TTC549 (cell line): ENCODE results near the gene PCCB.
"Not testable (repeated sequence)": the region's sequence is repeated elsewhere in the genome, so short reads cannot be mapped to it uniquely, and the experiment has no call there.

Source experiments
- FAIRE-seq: peaks from 2 replicates; lab custom pipeline; 2012; peaks lifted over from hg19 to GRCh38; lab: Jason Lieb, UNC

Gene PCCB

GRCh38 chr3:136263251-136263650 lies 13.1 kb downstream of the PCCB start:
- FAIRE-seq: no peak

DNA sequence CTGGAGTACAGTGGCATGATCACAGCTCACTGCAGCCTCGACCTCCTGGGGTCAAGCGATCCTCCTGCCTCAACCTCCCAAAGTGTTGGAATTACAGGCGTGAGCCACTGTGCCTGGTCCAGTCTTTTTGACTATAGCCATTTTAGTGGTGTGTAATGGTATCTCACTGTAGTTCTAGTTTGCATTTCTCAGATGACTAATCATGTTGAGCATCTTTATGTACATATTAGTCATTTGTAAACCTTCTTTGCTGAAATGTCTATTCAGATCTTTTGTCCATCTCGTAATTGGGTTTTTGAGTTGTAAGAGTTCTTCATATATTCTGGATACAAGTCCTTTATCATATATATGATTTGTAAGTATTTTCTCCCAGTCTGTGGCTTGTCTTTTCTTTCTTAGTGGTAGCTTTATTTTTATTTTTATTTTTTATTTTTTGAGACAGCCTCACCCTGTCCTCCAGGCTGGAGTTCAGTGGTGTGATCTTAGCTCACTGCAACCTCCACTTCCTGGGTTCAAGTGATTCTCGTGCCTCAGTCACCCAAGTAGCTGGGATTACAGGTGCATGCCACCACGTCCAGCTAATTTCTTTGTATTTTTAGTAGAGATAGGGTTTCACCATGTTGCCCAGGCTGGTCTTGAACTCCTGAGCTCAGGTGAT lies 16.5 kb downstream of the PCCB start:
- not testable (repeated sequence) for FAIRE-seq

DNA sequence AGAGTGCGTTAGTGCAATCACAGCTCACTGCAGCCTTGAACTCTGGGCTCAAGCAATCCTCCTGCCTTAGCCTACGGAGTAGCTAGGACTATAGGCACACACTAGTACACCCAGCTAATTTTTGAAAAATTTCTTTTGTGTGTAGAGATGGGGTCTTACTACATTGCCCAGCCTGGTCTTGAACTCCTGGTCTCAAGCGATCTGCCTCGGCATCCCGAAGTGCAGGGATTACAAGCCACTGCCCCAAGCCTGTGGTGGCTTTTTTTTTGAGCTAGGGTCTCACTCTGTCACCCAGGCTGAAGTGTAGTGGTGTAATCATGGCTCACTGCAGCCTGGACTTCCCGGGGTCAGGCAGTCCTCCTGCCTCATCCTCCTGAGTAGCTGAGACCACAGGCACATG lies 17.1 kb downstream of the PCCB start:
- FAIRE-seq: no peak

DNA sequence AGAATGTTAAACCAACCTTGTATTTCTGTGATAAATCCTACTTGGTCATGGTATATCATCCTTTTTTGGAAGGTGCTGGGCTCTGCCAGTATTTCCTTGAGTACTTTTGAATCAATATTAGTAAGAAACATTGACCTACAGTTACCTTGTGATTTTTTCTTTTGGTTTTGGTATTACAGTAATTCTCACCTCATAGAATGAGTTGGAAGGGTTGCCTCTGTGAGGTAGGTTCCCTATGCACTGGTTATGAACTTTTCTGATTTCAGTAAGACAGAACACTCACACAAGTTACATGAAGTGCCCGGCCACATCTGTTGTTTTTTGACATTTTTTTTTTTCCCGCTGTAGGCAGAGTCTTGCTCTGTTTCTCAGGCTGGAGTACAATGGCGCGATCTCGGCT lies 20.0 kb downstream of the PCCB start:
- FAIRE-seq: no peak

GRCh38 chr3:136271626-136272025 lies 21.5 kb downstream of the PCCB start:
- not testable (repeated sequence) for FAIRE-seq

DNA sequence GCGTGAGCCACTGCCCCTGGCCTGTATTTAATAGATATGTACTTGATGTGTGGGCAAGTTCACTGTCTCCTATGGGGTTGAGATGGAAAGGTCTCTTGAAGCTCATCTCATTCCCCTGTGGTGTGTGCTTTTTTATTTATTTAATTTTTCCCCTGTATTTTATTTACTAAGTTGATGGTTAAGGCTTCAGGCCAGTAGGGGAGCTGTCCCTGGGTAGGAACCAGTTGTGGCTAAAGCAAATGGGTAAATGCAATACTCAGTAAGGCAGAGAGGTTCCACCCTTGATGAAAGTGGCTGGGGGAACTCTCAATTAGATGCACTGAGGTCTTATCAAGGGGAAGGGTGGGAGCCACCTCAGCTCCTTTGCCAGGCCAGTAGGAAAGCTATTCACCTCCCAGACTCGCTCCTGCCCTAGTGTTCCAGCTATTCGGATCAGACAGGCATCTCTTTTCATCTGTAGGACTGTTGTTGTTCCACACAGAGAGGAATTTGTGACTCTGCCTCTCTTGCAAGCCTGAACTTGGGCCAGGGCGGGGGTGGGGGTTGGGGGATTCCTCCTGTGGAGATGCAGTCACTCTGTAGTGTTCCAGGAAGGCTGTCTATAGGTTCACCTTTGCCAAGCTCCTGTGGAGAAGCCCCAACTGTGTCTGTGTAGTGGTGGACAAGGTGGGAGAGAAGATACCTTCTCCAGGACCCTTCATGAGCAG lies 26.1 kb downstream of the PCCB start:
- no peak for FAIRE-seq

DNA sequence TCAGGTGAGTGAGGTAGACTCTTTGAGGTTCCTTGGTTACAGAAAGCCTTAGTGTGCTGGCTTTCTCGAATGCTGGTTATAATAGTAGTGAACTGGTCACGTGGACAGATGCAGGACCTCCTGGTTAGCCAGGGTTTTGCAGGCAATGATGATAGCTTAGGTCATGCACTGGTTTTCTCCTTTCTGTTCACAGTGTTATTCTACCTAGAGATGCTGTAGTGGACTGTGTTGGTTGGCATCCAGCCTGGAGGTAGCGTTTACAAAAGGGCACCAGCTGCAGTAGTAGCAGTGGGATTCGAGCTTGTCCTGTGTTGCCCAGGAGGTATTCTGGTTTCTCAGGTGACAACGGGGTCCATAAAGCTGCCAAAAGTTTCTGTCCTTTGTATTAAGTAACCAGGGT lies 27.0 kb downstream of the PCCB start:
- no peak for FAIRE-seq

DNA sequence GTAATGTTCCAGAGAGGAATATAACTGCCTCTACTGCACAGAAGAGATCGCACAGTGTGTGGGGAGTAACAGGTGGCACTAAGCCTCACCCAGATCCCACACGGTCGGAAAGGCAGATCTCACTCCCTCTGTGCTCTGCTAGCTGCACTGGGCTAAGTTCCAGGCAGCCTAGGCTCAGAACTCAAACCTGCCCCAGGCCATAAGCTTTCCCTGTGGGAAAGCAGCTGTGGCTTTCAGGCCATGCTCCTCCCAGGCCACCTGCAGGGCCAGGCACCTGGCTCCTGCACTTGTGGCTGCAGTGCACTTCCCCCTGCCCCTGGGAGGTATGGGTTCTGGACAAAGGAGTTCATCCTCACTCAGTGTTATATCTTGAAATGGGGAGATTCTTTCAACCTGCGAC lies 27.5 kb downstream of the PCCB start:
- FAIRE-seq: no peak

DNA sequence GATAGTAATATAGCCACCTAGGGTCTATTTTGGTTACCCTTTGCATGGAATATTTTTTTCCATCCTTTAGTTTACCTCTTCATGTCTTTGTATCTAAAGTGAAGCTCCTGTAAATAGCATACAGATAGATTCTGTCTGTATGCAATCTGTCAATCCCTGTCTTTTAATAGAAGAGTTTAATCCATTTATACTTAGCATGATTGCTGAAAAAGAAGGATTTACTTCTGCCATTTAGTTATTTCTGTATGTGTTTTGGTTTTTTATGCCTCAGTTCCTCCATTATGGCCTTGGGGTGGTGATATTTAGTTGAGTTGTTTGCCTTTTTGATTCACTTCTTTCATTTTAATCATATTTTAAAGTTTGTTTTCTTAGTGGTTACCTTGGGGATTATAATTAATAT lies 29.0 kb downstream of the PCCB start:
- FAIRE-seq: no peak

- no peak for FAIRE-seq
Observed at GRCh38 chr3:136280961-136281360, 30.8 kb downstream of the PCCB start.

GRCh38 chr3:136281966-136282520 lies 31.9 kb downstream of the PCCB start:
- FAIRE-seq: no peak

DNA sequence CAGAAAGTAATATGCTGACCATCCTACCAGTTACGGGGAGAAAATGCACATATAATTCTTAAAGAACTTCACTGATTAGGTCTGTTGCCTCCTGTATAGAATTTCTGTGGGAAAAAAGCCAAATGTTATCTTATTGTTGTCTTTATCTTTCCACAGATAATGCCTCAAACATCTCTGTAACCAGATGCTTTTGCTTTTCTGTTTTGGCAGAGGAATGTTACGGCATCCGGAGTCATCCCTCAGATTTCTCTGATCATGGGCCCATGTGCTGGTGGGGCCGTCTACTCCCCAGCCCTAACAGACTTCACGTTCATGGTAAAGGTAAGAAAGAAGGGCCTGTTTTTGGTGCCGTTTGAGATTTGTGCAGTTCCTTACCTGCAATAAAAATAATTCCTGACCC lies 33.5 kb downstream of the PCCB start:
- no peak for FAIRE-seq

GRCh38 chr3:136291302-136291701 lies 41.2 kb downstream of the PCCB start:
- no peak for FAIRE-seq

DNA sequence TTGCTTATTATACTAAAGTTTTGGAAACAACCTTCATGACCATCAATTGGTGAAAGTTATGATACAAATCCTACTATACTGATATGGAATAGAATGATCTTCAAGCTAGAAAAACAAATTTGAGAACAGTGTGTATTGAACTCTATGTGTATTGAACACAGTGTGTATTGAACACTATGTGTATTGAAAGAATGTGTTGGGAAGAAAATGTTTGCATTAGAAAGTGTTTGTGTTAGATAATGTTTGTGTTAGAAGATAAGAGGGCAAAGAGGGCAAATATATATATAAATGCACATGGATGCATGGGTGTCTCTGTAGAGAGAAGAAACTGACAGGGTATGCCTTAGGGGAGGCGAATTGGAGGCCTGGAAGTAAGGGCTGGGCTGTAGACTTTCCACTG lies 42.4 kb downstream of the PCCB start:
- no peak for FAIRE-seq

DNA sequence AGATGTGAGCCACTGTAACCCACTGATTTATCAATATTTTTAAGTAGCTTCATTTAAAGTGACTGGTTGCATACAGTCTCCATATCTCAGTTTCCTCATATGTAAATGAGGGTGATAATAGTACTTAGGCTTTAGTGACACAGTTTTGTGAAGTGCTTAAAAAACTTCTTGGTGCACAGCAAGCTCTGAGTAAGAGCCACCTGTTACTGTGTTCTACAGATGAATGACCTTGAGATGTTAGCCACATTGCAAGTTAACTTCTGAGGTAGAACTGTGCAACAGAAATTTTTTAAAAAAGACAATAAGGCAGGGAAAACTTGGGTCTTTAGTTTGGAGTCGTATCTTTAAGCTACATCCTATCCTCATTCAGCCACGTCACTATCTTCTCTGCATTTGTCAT lies 43.1 kb downstream of the PCCB start:
- FAIRE-seq: no peak

DNA sequence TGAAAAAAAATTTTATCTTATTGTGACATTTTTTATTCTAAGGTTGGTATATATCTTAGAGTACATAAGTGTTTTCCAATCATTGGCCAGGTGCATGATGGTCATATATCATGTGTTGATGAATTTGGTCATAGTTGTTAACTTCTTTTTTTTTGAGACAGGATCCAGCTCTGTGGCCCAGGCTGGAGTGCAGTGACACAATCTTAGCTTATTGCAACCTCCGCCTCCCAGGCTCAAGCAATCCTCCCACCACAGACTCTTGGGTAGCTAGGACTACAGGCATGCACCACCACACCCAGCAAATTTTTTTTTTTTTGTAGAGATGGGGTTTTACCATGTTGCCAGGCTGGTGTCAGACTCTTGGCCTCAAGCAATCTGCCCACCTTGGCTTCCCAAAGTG lies 44.0 kb downstream of the PCCB start:
- no peak for FAIRE-seq

- no peak for FAIRE-seq
Observed at GRCh38 chr3:136296960-136297359, 46.8 kb downstream of the PCCB start.

- FAIRE-seq: no peak
Observed at GRCh38 chr3:136297826-136298225, 47.7 kb downstream of the PCCB start.

DNA sequence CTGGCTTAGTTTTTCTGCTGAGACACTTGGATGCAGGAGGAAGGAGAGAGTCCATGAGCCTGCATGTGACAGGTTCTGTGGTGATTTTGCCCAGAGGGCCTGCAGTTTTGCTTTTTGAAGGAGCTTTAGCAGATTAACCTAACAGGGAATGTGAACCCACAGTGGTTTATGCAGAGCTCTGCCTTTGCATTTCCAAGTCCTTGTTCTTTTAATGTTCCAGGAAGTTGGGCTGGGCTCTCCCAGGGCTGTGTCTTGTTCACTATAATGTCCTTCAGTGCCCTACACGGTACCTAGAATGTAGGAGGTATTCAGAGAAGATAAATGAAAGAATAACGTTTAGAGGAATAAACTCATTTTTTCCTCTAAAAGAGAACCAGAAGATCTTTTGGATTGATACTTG lies 50.3 kb downstream of the PCCB start:
- FAIRE-seq: no peak

- peak; percentile 23 for FAIRE-seq
Observed at GRCh38 chr3:136305879-136306278, 55.7 kb downstream of the PCCB start.

DNA sequence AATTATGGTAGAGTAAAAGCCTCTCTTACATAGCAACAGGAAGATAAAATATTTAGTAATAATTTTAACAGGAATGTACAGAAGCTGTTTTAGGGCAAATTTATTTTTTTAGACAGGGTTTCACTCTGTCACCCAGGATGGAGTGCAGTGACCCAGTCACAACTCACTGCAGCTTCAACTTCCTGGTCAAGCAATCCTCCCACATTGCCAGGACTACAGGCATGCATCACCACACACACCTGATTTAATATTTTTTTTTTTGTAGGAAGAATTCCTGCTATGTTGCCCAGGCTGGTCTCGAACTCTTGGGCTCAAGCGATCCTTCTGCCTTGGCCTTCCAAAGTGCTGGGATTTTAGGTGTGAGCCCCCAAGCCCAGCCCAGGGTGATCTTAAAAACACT lies 61.1 kb downstream of the PCCB start:
- FAIRE-seq: no peak

DNA sequence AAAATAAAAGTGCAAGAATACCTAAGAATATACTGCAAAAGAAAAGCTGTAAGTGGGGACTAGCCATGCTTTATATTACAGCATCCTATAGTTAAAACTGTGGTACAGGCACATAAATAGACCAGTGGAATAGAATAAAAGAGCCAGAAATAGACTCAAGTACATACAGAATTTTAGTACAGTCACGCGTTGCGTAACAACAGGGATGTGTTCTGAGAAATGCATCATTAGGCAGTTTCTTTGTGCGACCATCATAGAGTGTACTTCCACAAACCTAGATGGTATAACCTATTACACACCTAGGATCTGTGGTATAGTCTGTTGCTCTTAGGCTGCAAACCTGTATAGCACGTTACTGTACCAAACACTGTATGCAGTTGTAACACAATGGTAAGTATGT lies 61.8 kb downstream of the PCCB start:
- FAIRE-seq: no peak

DNA sequence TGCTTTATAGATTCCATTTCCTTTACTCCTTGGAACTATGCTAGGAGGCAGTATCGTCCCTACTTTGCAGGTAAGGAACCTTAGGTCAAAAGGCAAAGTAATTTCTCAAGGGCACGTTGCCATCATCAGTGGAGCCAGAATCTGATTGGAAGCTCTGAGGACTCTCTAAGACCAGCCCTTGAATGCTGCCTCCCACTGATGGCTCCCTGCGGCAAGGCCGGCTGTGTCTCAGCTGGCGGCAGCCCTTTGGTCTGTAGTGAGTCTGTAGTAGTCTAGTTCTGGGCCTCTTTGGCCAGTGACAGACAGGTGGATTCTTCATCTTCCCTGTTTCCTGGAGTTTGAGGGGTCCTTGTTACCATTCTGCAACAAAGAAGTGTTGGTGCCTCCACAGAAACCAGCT lies 76.2 kb downstream of the PCCB start:
- no peak for FAIRE-seq

GRCh38 chr3:136327671-136328070 lies 77.5 kb downstream of the PCCB start:
- FAIRE-seq: no peak
